Endothelial cell of umbilical vein (primary cell): ENCODE measurements around the gene WDFY2.

Source experiments
- JUN ChIP-seq: IDR thresholded peaks from 2 replicates; pipeline ENCODE4 v1.6.1; 2011; ENCODE audit warnings: borderline replicate concordance, low read depth; ENCODE audit not compliant: insufficient read length, insufficient read depth
- POLR2A ChIP-seq: IDR thresholded peaks from 2 replicates; pipeline ENCODE4 v1.6.1; 2012; ENCODE audit warnings: low read depth, mild to moderate bottlenecking, control low read depth, low read length
- POLR2AphosphoS5 ChIP-seq: IDR thresholded peaks from 2 replicates; pipeline ENCODE4 v1.6.1; 2012; ENCODE audit warnings: low read depth, mild to moderate bottlenecking, control low read depth, low read length, moderate library complexity; ENCODE audit not compliant: insufficient read depth
- TF ChIP-seq, protein P1 (sequence below), 2 donors: IDR thresholded peaks; 1 replicate in 1 of 2; 2 replicates in 1 of 2; pipeline ENCODE4 v1.5.1; 2011; ENCODE audit warnings: low read length in 2 of 2, mild to moderate bottlenecking in 2 of 2, moderate library complexity in 2 of 2, control low read depth in 1 of 2, inconsistent platforms in 1 of 2, low read depth in 1 of 2; ENCODE audit not compliant: insufficient read depth in 1 of 2; ENCODE audit errors: extremely low read depth in 1 of 2
- TF ChIP-seq, protein P2 (sequence below): IDR thresholded peaks from 2 replicates; pipeline ENCODE4 v1.6.1; 2011; ENCODE audit not compliant: insufficient read depth, insufficient read length

DNA sequence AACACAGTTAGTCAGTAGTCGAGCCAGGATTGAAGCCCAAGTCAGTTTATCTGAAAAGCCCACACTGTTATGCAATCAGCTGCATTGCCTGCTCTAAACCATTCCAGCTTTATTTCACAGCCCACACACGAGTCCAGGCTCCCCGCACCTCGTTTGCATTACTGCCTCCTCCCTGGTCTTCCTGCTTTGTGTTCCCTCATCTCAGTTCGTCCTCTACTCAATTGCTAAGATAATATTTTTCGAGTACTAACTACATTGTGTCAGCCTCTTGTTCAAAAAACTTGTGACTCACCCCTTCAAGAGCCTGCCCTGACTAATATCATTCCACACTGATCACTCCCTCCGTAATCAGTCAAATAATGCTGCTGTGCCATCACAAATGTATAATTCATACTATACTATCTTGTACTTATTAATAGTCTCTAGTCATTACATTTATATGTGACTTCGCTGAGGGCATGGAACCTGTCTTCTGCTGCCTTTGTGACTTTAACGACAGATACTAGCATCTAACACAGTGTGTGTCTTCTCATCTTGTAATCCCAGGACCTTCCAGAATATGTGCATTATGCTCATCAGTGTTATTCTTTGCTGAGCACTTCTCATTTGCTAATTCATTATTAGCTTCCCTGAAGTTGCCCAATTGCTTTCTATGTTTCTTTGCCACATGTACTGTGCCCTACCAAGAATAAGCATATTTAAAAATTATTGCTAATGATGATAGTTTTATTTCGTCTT is 26.2 kb upstream of the WDFY2 start:
- TF ChIP-seq POLR2AphosphoS5 (no peak), POLR2A (no peak), JUN (no peak)
- TF ChIP-seq, protein P1, sequence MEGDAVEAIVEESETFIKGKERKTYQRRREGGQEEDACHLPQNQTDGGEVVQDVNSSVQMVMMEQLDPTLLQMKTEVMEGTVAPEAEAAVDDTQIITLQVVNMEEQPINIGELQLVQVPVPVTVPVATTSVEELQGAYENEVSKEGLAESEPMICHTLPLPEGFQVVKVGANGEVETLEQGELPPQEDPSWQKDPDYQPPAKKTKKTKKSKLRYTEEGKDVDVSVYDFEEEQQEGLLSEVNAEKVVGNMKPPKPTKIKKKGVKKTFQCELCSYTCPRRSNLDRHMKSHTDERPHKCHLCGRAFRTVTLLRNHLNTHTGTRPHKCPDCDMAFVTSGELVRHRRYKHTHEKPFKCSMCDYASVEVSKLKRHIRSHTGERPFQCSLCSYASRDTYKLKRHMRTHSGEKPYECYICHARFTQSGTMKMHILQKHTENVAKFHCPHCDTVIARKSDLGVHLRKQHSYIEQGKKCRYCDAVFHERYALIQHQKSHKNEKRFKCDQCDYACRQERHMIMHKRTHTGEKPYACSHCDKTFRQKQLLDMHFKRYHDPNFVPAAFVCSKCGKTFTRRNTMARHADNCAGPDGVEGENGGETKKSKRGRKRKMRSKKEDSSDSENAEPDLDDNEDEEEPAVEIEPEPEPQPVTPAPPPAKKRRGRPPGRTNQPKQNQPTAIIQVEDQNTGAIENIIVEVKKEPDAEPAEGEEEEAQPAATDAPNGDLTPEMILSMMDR (IDR thresholded peaks at IDR 0.05; ENCODE audit: extremely low read depth in 1 of 2, insufficient read depth in 1 of 2, low read depth in 1 of 2, low read length in 2 of 2), result no peak
- TF ChIP-seq, protein P2, sequence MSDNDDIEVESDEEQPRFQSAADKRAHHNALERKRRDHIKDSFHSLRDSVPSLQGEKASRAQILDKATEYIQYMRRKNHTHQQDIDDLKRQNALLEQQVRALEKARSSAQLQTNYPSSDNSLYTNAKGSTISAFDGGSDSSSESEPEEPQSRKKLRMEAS, result no peak
